Hair follicular keratinocyte (primary cell): ENCODE measurements around the gene HELQ. TPM values are rescaled to one million over a fixed set of nuclear protein-coding genes. Genes with fewer than 3 reads are reported as not detected.

Experiments used
- total RNA-seq: library from RNA; depleted of rRNA; stranded (reverse); fragments of >200 nt; gene quantifications from 2 replicates; pipeline ENCODE4 v1.2.3, GENCODE V29; 2015

The HELQ gene
- 5.5 and 8.2 TPM in 2 replicates for total RNA-seq

GRCh38 chr4:83455281-83456183 is at the start of gene HELQ, which contains the start of gene MRPS18C:
Gene HELQ, minus strand, starts transcription at chr4:83455823. Its CDS starts 130 bp downstream, at chr4:83455693.
Gene MRPS18C, plus strand, starts transcription at chr4:83456058. Its CDS starts 20 bp downstream, at chr4:83456078.

GRCh38 chr4:83484500-83485461 is 29.2 kb upstream of the HELQ start, which contains the start of gene ABRAXAS1:
Gene ABRAXAS1, minus strand, starts transcription at chr4:83485100. Its CDS starts 28 bp downstream, at chr4:83485072.

Other genes starting within 250 kb of the HELQ start
- gene COQ2, start 171.0 kb downstream of the HELQ start, total RNA-seq: 20.5 and 32.5 TPM in 2 replicates
- gene HPSE, start 121.0 kb downstream of the HELQ start, total RNA-seq: 7.6 and 11.1 TPM in 2 replicates
- gene MRPS18C, start 235 bp upstream of the HELQ start, total RNA-seq: 20.5 and 27.1 TPM in 2 replicates
- gene ABRAXAS1, start 29.3 kb upstream of the HELQ start, total RNA-seq: 6.4 and 8.4 TPM in 2 replicates
- 1.4 and 4.7 TPM in 2 replicates for gene GPAT3, start 80.3 kb upstream of the HELQ start, total RNA-seq